ENCODE results near the gene GPBP1. TPM values are rescaled to one million over a fixed set of nuclear protein-coding genes. Genes with fewer than 3 reads are reported as not detected.

GPBP1 gene
- total RNA-seq, 2 experiments from 2014 or later, result 77.0 to 99.2 TPM

DNA sequence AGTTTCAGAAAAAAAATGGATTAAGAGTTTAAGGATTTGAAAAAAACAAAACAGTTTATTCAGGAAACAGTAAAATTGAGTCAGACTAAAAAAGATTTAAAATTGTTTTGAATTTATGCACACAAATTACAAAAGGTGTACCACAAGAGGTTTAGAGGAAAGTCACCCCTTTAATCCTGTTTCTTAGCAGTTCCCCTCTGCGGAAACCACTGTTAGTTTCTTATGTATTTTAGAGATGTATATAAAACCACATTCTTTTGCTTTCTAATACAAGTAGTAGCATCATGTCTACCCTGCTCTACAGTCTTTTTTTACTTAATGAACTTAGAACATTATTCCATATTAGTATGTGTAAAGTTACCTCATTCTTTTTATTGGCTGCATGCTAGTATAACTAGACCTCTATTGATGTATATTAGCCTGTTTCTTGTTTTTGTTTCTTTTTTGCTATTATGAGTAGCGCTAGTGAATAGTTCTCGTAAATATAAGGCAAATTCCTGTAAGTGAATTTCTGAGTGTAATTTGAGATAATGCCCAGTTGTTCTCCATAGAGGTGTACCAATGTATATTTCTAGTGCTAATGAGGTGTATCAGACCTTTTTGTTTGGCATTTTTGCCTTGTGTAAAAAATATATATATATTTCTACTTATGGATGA lies 20.0 kb downstream of the GPBP1 start:
- peaks cover 100% of the 10 kb centered on the region for H3K79me2 ChIP-seq (ENCODE audit: insufficient read depth, low read depth, low read length)
- BruUV-seq (replicated peaks), result TSS peak; percentile 26
- H4K20me1 ChIP-seq (ENCODE audit: insufficient read depth, low read length), result peaks cover 50% of the 10 kb centered on the region
- POLR2A ChIA-PET, result no interaction called here
- H3K4me2 ChIP-seq (ENCODE audit: low read length), result no peak overlapping the region
- no peak overlapping the region for H3K27ac ChIP-seq (ENCODE audit: low read depth, low read length, poor library complexity, severe bottlenecking)
- CTCF ChIA-PET (ENCODE audit: unreplicated experiment), result no interaction called here
- no peaks in the 10 kb centered on the region for H3K9me2 ChIP-seq (ENCODE audit: insufficient read depth, low read length)
- H3K9me3 ChIP-seq (ENCODE audit: low read length), result no peaks in the 10 kb centered on the region
- DNase-seq (ENCODE audit: low spot score), result no peak
- intact Hi-C loops (cut with micrococcal nuclease; ENCODE audit: unreplicated experiment), result no loop called here
- H3K36me3 ChIP-seq (ENCODE audit: insufficient read depth, low read length), result peaks cover 93% of the 10 kb centered on the region
- peaks cover 14% of the 10 kb centered on the region for H3K4me1 ChIP-seq (ENCODE audit: insufficient read depth, low read length, poor library complexity, severe bottlenecking)
- no peak overlapping the region for H3K4me3 ChIP-seq (ENCODE audit: low read depth, low read length, poor library complexity, severe bottlenecking)
- TF ChIP-seq, protein P1, sequence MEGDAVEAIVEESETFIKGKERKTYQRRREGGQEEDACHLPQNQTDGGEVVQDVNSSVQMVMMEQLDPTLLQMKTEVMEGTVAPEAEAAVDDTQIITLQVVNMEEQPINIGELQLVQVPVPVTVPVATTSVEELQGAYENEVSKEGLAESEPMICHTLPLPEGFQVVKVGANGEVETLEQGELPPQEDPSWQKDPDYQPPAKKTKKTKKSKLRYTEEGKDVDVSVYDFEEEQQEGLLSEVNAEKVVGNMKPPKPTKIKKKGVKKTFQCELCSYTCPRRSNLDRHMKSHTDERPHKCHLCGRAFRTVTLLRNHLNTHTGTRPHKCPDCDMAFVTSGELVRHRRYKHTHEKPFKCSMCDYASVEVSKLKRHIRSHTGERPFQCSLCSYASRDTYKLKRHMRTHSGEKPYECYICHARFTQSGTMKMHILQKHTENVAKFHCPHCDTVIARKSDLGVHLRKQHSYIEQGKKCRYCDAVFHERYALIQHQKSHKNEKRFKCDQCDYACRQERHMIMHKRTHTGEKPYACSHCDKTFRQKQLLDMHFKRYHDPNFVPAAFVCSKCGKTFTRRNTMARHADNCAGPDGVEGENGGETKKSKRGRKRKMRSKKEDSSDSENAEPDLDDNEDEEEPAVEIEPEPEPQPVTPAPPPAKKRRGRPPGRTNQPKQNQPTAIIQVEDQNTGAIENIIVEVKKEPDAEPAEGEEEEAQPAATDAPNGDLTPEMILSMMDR (conservative IDR thresholded peaks at IDR 0.05; ENCODE audit: low read length), result no peak
- TF ChIP-seq EZH2phosphoT487 (IDR thresholded peaks at IDR 0.05; ENCODE audit: borderline replicate concordance, low read depth, low read length), result no peak
- H2AFZ ChIP-seq (ENCODE audit: low read length), result no peak overlapping the region

- Histone ChIP-seq H3K4me1 (ENCODE audit: insufficient read depth, low read length, poor library complexity, severe bottlenecking) (peaks cover 15% of the 10 kb centered on the region), H2AFZ (ENCODE audit: low read length) (no peak overlapping the region), H3K4me3 (ENCODE audit: low read depth, low read length, poor library complexity, severe bottlenecking) (no peak overlapping the region), H3K27ac (ENCODE audit: low read depth, low read length, poor library complexity, severe bottlenecking) (no peak overlapping the region), H3K4me2 (ENCODE audit: low read length) (no peak overlapping the region), H3K36me3 (ENCODE audit: insufficient read depth, low read length) (peaks cover 91% of the 10 kb centered on the region), H3K9me3 (ENCODE audit: low read length) (no peaks in the 10 kb centered on the region), H3K9me2 (ENCODE audit: insufficient read depth, low read length) (no peaks in the 10 kb centered on the region), H3K79me2 (ENCODE audit: insufficient read depth, low read depth, low read length) (peaks cover 100% of the 10 kb centered on the region), H4K20me1 (ENCODE audit: insufficient read depth, low read length) (peaks cover 49% of the 10 kb centered on the region)
- ChIA-PET POLR2A (no interaction called here), CTCF (ENCODE audit: unreplicated experiment) (no interaction called here)
- intact Hi-C loops (cut with micrococcal nuclease; ENCODE audit: unreplicated experiment), result no loop called here
- TF ChIP-seq, protein P1 (conservative IDR thresholded peaks at IDR 0.05; ENCODE audit: low read length), result no peak
- no peak for TF ChIP-seq EZH2phosphoT487 (IDR thresholded peaks at IDR 0.05; ENCODE audit: borderline replicate concordance, low read depth, low read length)
- BruUV-seq (replicated peaks), result no TSS peak
- DNase-seq (ENCODE audit: low spot score), result no peak
Observed at GRCh38 chr5:57194653-57195052, 20.8 kb downstream of the GPBP1 start.

DNA sequence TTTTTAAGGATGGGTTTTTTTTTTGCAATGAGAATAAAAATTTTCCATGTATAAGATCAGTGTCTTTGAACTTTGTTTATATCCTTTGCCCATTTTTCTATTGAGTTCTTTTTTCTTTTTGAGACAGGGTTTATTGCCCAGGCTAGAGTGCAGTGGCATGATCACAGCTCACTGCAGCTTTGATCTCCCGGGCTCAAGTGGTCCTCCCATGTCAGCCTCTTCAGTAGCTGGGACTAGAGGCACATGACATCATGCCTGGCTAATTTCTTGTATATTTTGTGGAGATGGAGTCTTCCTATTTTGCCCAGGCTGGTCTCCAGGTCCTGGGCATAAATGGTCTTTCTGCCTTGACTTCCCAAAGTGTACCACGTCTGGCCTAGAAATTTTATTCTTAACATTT lies 21.2 kb downstream of the GPBP1 start:
- intact Hi-C loops (cut with micrococcal nuclease; ENCODE audit: unreplicated experiment), result no loop called here
- no peak for DNase-seq (ENCODE audit: low spot score)
- peaks cover 15% of the 10 kb centered on the region for H3K4me1 ChIP-seq (ENCODE audit: insufficient read depth, low read length, poor library complexity, severe bottlenecking)
- no peak overlapping the region for H2AFZ ChIP-seq (ENCODE audit: low read length)
- H3K9me2 ChIP-seq (ENCODE audit: insufficient read depth, low read length), result no peaks in the 10 kb centered on the region
- peaks cover 45% of the 10 kb centered on the region for H4K20me1 ChIP-seq (ENCODE audit: insufficient read depth, low read length)
- H3K27ac ChIP-seq (ENCODE audit: low read depth, low read length, poor library complexity, severe bottlenecking), result no peak overlapping the region
- ChIA-PET CTCF (ENCODE audit: unreplicated experiment) (no interaction called here), POLR2A (no interaction called here)
- H3K4me3 ChIP-seq (ENCODE audit: low read depth, low read length, poor library complexity, severe bottlenecking), result no peak overlapping the region
- peaks cover 90% of the 10 kb centered on the region for H3K36me3 ChIP-seq (ENCODE audit: insufficient read depth, low read length)
- no peaks in the 10 kb centered on the region for H3K9me3 ChIP-seq (ENCODE audit: low read length)
- H3K4me2 ChIP-seq (ENCODE audit: low read length), result no peak overlapping the region
- BruUV-seq (replicated peaks), result no TSS peak
- TF ChIP-seq, protein P1 (conservative IDR thresholded peaks at IDR 0.05; ENCODE audit: low read length), result no peak
- no peak for TF ChIP-seq EZH2phosphoT487 (IDR thresholded peaks at IDR 0.05; ENCODE audit: borderline replicate concordance, low read depth, low read length)
- peaks cover 100% of the 10 kb centered on the region for H3K79me2 ChIP-seq (ENCODE audit: insufficient read depth, low read depth, low read length)
